ENCODE measurements around the gene REM1.
A peak's percentile ranks its signal among the peaks of the same experiment; 100 is the strongest.
"Not testable (repeated sequence)": the region's sequence is repeated elsewhere in the genome, so short reads cannot be mapped to it uniquely, and the experiment has no call there.

The REM1 gene
- 0 to 0.13 (median 0.04) reads per million in 18 experiments for total RNA-seq

GRCh38 chr20:31474758-31475427 lies at the start of gene REM1, which contains the start of gene DEFB124:
Gene REM1 (plus strand): TSS chr20:31475288. CDS start chr20:31476446, 1,158 bp downstream.
Gene DEFB124 (minus strand): TSS chr20:31475127. CDS start chr20:31473013, 2,114 bp downstream.
- no peak for DNase-seq

DNA sequence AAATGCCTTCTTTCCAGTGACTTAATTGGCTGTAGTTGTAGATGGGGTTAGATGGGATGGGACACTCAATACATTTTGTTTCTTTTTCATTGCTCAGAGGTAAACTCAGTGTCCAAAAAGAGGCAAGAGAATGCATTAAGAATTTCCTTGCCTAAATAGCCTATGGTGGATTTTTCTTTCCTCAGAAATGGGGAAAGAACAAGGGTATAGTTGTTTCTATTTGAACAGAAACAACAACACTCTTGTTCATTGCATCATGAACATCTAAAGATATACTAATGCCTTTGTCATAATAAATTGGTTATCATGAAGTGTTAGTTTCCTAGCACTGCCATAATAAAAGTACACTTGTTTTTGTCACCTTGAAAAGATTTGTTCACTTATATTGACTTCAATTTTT lies 49.3 kb upstream of the REM1 start:
- DNase-seq, result no peak

DNA sequence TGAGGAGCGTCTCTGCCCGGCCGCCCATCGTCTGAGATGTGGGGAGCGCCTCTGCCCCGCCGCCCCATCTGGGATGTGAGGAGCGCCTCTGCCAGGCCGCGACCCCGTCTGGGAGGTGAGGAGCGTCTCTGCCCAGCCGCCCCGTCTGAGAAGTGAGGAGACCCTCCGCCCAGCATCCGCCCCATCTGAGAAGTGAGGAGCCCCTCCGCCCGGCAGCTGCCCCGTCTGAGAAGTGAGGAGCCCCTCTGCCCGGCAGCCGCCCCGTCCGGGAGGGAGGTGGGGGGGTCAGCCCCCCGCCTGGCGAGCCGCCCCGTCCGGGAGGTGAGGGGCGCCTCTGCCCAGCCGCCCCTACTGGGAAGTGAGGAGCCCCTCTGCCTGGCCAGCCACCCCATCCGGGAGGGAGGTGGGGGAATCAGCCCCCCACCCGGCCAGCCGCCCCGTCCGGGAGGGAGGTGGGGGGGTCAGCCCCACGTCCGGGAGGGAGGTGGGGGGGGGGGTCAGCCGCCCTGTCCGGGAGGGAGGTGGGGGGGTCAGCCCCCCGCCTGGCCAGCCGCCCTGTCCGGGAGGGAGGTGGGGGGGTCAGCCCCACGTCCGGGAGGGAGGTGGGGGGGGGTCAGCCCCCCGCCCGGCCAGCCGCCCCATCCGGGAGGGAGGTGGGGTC lies 48.1 kb upstream of the REM1 start:
- DNase-seq, result not testable (repeated sequence)

GRCh38 chr20:31427576-31427975 lies 47.5 kb upstream of the REM1 start:
- DNase-seq, result not testable (repeated sequence)

DNA sequence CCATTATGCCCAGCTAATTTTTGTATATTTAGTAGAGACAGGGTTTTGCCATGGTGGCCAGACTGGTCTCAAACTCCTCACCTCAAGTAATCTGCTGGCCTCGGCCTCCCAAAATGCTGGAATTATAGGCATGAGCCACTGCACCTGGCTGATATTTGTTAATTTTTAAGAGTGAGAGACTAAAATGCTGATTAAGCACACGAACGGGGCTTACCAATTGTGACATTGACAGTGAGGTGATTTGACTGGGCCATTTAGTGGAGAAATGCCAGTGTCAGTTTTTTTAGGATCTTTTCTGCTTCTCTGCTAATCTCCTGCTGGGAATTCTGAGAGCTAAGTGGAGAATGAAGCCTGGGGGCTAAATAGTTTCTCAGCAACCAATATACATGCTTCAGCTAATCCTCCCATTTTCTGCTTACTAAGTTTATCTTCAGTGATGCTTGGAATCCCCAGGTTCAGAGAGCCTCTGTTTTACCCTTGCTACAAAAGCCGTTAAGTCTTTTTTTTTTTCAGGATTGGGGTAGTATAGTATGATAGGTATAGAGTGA lies 44.4 kb upstream of the REM1 start:
- no peak for DNase-seq

- DNase-seq, result no peak
Observed at GRCh38 chr20:31440012-31440659, 35.0 kb upstream of the REM1 start, which contains the start of gene DEFB123. Gene DEFB123 (plus strand): TSS chr20:31440632. CDS start chr20:31440699, 67 bp downstream.

DNA sequence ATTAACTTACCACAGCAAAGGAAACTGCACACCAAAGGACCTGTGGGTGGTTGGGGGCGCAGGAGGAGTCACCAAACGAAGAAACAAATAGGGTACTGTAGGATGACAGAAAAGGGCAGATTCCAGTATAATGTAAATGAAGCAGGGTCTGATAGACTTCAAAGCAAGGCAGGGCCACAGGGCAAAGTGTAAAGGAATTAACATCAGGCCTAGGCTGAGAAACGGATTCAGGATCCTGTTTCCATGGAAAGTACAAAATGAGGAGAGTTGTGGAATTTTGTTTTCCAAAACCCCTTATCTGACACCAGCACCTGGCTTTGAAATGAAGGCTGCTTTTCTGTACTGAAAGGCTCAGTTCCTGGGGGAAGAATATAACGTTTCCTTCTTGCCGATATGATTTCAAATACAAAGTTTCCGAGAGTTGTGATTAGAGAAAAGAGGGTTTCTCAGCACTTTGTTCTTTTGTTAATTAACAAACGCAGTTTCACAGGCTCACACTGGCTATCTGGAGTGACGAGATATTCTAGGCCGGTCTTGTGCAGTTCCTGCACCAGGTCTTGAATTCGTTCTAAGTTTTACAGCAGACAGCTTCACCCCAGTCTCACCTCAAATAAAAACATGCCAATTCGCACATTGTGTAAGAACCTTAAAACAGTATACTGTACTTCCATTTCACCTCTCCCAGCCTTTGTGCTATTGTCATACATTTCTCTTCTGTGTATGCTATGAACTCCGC lies 28.8 kb upstream of the REM1 start:
- no peak for DNase-seq

- no peak for DNase-seq
Observed at GRCh38 chr20:31449511-31450414, 25.3 kb upstream of the REM1 start.

- no peak for DNase-seq
Observed at GRCh38 chr20:31452575-31452974, 22.5 kb upstream of the REM1 start.

DNA sequence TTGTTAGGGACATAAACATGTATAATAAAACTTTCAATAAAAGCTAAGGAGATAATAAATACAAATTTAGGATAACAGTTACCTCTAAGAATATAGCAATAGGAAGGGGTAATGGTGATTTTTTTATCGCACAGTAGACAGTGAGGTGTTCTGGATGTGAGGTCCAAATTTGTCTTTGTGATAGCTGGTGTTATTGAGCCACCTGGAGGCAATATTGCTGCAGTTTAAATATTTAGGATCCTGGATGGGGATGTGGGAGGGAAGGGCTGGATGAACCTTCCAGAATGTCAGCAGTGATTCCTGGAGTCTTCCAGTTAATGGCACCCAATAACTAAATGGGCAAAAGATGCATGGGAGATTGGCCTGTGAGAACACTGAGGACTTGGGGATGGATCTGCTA lies 20.7 kb upstream of the REM1 start:
- DNase-seq, result no peak

GRCh38 chr20:31470946-31471345 lies 4.1 kb upstream of the REM1 start:
- not testable (repeated sequence) for DNase-seq

- DNase-seq, result no peak
Observed at GRCh38 chr20:31472395-31473330, 2.4 kb upstream of the REM1 start.

DNA sequence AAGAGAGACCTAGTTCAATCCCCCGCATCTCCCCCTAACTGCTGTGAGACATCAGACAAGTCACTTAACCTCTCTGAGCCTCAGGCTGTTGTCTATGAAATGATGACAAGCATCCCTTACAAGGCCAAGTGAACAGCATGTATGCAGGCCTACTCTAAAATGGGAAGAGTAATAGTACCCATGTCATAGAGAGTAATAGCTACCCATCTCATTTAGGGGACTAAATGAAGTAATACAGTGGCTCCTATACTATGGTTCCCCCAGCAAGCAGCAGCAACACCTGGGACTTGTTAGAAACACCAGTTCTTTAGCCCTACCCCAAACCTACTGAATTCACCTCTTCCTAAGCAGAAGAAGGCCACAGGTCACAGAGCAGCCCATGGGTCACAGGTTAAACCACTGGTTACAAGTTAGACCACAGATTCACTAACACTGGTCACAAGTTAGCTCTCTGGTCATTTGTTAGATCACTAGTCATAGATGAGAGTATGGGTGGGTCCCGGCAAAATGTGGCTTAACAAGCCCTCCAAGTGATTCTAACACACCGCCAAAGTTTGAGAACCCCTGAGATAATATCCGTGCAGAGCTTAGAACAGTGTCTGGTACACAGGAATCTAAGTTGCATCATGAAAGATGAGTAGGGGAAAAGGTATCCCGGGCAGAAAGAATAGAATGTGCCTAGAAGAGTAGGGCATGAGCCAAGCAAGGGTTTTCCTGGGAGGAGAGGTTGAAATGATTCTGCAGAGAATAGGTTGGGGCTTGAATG lies 1.6 kb upstream of the REM1 start:
- no peak for DNase-seq

DNA sequence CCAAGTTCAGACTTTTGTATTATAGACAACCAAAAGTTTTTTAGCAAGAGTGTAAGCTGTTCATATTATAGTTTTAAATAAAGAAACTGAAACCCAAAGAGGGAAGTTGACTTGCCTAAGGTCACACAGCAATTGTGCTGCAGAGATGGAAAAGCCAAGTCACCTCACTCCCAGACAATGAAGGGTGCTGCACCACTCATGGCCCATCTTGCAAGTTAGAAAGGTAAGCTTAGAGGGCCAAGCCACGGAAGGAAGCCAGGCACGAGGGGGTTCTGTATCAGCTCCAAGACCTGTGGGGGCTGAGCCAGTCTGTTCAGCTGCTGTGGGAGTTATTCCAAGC lies 1.0 kb upstream of the REM1 start:
- DNase-seq, result peak; percentile 31 to 34

GRCh38 chr20:31475472-31476293 lies 595 bp downstream of the REM1 start:
- no peak for DNase-seq

DNA sequence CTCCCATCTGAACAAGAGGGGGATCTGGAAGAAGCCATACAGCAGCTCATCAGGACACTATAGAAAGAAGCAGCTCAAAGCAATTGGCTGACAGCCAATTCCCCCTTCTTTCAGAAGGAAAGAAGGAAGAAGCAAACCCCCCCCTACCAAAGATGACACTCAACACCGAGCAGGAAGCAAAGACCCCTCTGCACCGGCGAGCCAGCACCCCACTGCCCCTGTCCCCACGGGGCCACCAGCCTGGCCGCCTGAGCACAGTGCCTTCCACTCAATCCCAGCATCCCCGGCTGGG lies 1.2 kb downstream of the REM1 start:
- no peak for DNase-seq

- no peak for DNase-seq
Observed at GRCh38 chr20:31476643-31477215, 1.6 kb downstream of the REM1 start.

DNA sequence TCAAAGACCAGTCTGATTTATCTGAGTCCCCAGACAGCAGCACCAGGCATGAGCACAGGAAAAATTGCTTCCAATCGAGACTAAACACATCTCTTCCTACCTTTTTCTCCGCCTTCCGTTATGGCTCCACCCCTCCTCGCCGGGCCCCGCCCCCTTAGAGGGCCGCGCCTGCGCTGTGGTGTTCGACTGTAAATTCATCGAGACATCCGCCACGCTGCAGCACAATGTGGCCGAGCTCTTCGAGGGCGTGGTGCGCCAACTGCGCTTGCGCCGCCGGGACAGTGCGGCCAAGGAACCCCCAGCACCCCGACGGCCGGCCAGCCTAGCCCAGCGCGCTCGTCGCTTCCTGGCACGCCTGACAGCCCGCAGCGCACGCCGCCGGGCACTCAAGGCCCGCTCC lies 8.9 kb downstream of the REM1 start:
- DNase-seq, result peak in 1 of 2 donors; percentile 14
